ENCODE results near the gene SCAMP2.

DNA sequence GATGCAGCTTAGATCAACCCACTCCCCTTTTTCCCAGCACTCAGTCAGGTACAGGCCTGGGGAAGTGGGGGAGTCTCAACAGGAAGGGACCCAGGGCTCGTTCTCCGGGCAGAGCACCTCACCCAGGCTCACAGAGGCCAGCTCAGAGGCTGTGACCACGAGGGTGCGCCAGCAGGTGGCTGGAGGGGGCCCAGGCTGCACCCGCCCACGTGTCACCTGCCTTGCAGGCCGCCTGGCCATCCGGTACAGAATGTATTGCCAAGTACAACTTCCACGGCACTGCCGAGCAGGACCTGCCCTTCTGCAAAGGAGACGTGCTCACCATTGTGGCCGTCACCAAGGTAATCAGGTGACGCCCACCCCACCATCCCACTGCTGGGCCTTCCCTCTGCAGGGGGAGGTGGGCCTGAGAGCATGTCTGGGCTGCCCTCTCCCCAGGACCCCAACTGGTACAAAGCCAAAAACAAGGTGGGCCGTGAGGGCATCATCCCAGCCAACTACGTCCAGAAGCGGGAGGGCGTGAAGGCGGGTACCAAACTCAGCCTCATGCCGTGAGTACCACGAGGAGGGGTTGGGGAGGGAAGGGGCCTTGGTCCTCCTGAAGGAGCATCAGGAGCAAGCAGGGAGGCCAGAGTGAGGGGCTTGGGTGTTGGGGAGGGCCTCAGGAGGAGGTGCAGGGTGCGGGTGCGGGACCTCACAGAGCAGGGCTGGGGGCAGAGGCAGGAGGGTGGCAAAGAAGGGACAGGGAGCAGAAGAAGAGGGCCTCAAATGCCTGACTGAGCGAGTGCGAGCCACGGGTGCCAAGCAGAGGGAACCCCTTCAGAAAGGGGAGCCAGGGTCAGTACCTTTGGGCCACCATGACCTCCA lies 74.5 kb downstream of the SCAMP2 start:
- TF ChIP-seq, protein P1, sequence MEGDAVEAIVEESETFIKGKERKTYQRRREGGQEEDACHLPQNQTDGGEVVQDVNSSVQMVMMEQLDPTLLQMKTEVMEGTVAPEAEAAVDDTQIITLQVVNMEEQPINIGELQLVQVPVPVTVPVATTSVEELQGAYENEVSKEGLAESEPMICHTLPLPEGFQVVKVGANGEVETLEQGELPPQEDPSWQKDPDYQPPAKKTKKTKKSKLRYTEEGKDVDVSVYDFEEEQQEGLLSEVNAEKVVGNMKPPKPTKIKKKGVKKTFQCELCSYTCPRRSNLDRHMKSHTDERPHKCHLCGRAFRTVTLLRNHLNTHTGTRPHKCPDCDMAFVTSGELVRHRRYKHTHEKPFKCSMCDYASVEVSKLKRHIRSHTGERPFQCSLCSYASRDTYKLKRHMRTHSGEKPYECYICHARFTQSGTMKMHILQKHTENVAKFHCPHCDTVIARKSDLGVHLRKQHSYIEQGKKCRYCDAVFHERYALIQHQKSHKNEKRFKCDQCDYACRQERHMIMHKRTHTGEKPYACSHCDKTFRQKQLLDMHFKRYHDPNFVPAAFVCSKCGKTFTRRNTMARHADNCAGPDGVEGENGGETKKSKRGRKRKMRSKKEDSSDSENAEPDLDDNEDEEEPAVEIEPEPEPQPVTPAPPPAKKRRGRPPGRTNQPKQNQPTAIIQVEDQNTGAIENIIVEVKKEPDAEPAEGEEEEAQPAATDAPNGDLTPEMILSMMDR (IDR thresholded peaks at IDR 0.05 in 2 of 3, conservative IDR thresholded peaks at IDR 0.05 in 1 of 3; ENCODE audit: borderline replicate concordance in 1 of 3, insufficient read depth in 1 of 3, low read depth in 2 of 3, low read length in 2 of 3): no peak
- TF ChIP-seq POLR2A (IDR thresholded peaks at IDR 0.05; ENCODE audit: borderline replicate concordance, extremely low read depth, insufficient read depth, insufficient read length) (no peak), EZH2 (IDR thresholded peaks at IDR 0.05) (no peak), YY1 (IDR thresholded peaks at IDR 0.05; ENCODE audit: extremely low read depth, insufficient replicate concordance, low read depth, low read length) (no peak), SIN3A (IDR thresholded peaks at IDR 0.05; ENCODE audit: low read depth) (no peak), ELF1 (IDR thresholded peaks at IDR 0.05; ENCODE audit: borderline replicate concordance, low read depth) (no peak), SRF (IDR thresholded peaks at IDR 0.05; ENCODE audit: low read depth) (no peak), POLR2AphosphoS5 (IDR thresholded peaks at IDR 0.05; ENCODE audit: low read depth, low read length) (no peak), SP1 (IDR thresholded peaks at IDR 0.05; ENCODE audit: low read depth) (no peak), JUND (IDR thresholded peaks at IDR 0.05) (no peak), EGR1 (IDR thresholded peaks at IDR 0.05; ENCODE audit: low read depth) (no peak)

Measured in HCT116 (cell line).